IPS-18a (cell line): ENCODE data around the gene HAPLN3.

Experiments
- H3K27ac ChIP-seq: one replicate; pipeline ENCODE4 v1.5.1; 2013; ENCODE audit warnings: low read length
- H3K27me3 ChIP-seq: one replicate; pipeline ENCODE4 v1.6.1; 2013; ENCODE audit warnings: mild to moderate bottlenecking, low read length; ENCODE audit not compliant: control insufficient read depth, insufficient read depth
- H3K36me3 ChIP-seq: one replicate; pipeline ENCODE4 v1.6.1; 2013; ENCODE audit warnings: low read depth, low read length; ENCODE audit not compliant: control insufficient read depth
- H3K4me1 ChIP-seq: one replicate; pipeline ENCODE4 v1.6.1; 2013; ENCODE audit warnings: low read depth, low read length; ENCODE audit not compliant: control insufficient read depth
- H3K4me3 ChIP-seq: one replicate; pipeline ENCODE4 v1.5.1; 2013; ENCODE audit warnings: low read length
- H3K9ac ChIP-seq: one replicate; pipeline ENCODE4 v1.6.1; 2013; ENCODE audit warnings: mild to moderate bottlenecking, low read length, moderate library complexity
- H3K9me3 ChIP-seq: one replicate; pipeline ENCODE4 v1.6.1; 2013; ENCODE audit warnings: low read depth, low read length; ENCODE audit not compliant: control insufficient read depth

Gene HAPLN3

GRCh38 chr15:88900982-88901418, 5.7 kb upstream of the HAPLN3 start:
- H3K4me3 ChIP-seq = no peak overlapping the region
- H3K9ac ChIP-seq = no peak overlapping the region
- H3K27ac ChIP-seq = no peak overlapping the region
- H3K27me3 ChIP-seq = no peaks in the 10 kb centered on the region
- H3K9me3 ChIP-seq = no peaks in the 10 kb centered on the region
- peaks cover 19% of the 10 kb centered on the region for H3K4me1 ChIP-seq
- H3K36me3 ChIP-seq = peaks cover 63% of the 10 kb centered on the region

GRCh38 chr15:88900309-88900981, 5.1 kb upstream of the HAPLN3 start:
- Histone ChIP-seq H3K27ac (no peak overlapping the region), H3K9ac (no peak overlapping the region), H3K9me3 (no peaks in the 10 kb centered on the region), H3K4me3 (no peak overlapping the region), H3K36me3 (peaks cover 57% of the 10 kb centered on the region), H3K27me3 (peaks cover 2% of the 10 kb centered on the region), H3K4me1 (peaks cover 19% of the 10 kb centered on the region)

GRCh38 chr15:88899251-88899650, 3.9 kb upstream of the HAPLN3 start:
- peaks cover 16% of the 10 kb centered on the region for H3K4me1 ChIP-seq
- H3K27me3 ChIP-seq = peaks cover 14% of the 10 kb centered on the region
- H3K27ac ChIP-seq = no peak overlapping the region
- no peak overlapping the region for H3K4me3 ChIP-seq
- no peaks in the 10 kb centered on the region for H3K9me3 ChIP-seq
- H3K9ac ChIP-seq = no peak overlapping the region
- peaks cover 47% of the 10 kb centered on the region for H3K36me3 ChIP-seq

- Histone ChIP-seq H3K9me3 (no peaks in the 10 kb centered on the region), H3K27me3 (peaks cover 17% of the 10 kb centered on the region), H3K4me1 (peaks cover 18% of the 10 kb centered on the region), H3K36me3 (peaks cover 42% of the 10 kb centered on the region), H3K4me3 (no peak overlapping the region), H3K27ac (no peak overlapping the region), H3K9ac (no peak overlapping the region)
Observed at GRCh38 chr15:88898736-88899135, 3.4 kb upstream of the HAPLN3 start.

GRCh38 chr15:88897456-88898194, 2.3 kb upstream of the HAPLN3 start:
- H3K9me3 ChIP-seq = no peaks in the 10 kb centered on the region
- peaks cover 32% of the 10 kb centered on the region for H3K36me3 ChIP-seq
- no peak overlapping the region for H3K27ac ChIP-seq
- H3K27me3 ChIP-seq = peaks cover 17% of the 10 kb centered on the region
- no peak overlapping the region for H3K9ac ChIP-seq
- no peak overlapping the region for H3K4me3 ChIP-seq
- peaks cover 18% of the 10 kb centered on the region for H3K4me1 ChIP-seq

GRCh38 chr15:88897142-88897455, 1.8 kb upstream of the HAPLN3 start:
- no peak overlapping the region for H3K27ac ChIP-seq
- H3K36me3 ChIP-seq = peaks cover 30% of the 10 kb centered on the region
- H3K9ac ChIP-seq = no peak overlapping the region
- no peaks in the 10 kb centered on the region for H3K9me3 ChIP-seq
- peaks cover 17% of the 10 kb centered on the region for H3K27me3 ChIP-seq
- no peak overlapping the region for H3K4me3 ChIP-seq
- peaks cover 18% of the 10 kb centered on the region for H3K4me1 ChIP-seq

- Histone ChIP-seq H3K27me3 (peaks cover 17% of the 10 kb centered on the region), H3K4me1 (peaks cover 18% of the 10 kb centered on the region), H3K36me3 (peaks cover 24% of the 10 kb centered on the region), H3K4me3 (no peak overlapping the region), H3K9ac (no peak overlapping the region), H3K9me3 (no peaks in the 10 kb centered on the region), H3K27ac (no peak overlapping the region)
Observed at GRCh38 chr15:88896333-88897033, 1.1 kb upstream of the HAPLN3 start.

GRCh38 chr15:88894348-88894818, 961 bp downstream of the HAPLN3 start:
- H3K4me1 ChIP-seq = peaks cover 18% of the 10 kb centered on the region
- no peaks in the 10 kb centered on the region for H3K9me3 ChIP-seq
- no peak overlapping the region for H3K27ac ChIP-seq
- H3K4me3 ChIP-seq = peak overlapping the region; percentile 79
- peaks cover 5% of the 10 kb centered on the region for H3K36me3 ChIP-seq
- H3K27me3 ChIP-seq = peaks cover 17% of the 10 kb centered on the region
- peak overlapping the region; percentile 59 for H3K9ac ChIP-seq

GRCh38 chr15:88891540-88892254, 3.6 kb downstream of the HAPLN3 start:
- Histone ChIP-seq H3K4me3 (no peak overlapping the region), H3K27ac (no peak overlapping the region), H3K27me3 (peaks cover 17% of the 10 kb centered on the region), H3K36me3 (peaks cover 5% of the 10 kb centered on the region), H3K9ac (no peak overlapping the region), H3K9me3 (no peaks in the 10 kb centered on the region), H3K4me1 (peaks cover 9% of the 10 kb centered on the region)

GRCh38 chr15:88890495-88890894, 4.8 kb downstream of the HAPLN3 start:
- Histone ChIP-seq H3K4me3 (no peak overlapping the region), H3K27me3 (peaks cover 15% of the 10 kb centered on the region), H3K9me3 (no peaks in the 10 kb centered on the region), H3K4me1 (peaks cover 3% of the 10 kb centered on the region), H3K9ac (no peak overlapping the region), H3K27ac (no peak overlapping the region), H3K36me3 (peaks cover 5% of the 10 kb centered on the region)

GRCh38 chr15:88888719-88889118, 6.6 kb downstream of the HAPLN3 start:
- Histone ChIP-seq H3K4me1 (peaks cover 5% of the 10 kb centered on the region), H3K27me3 (no peaks in the 10 kb centered on the region), H3K9ac (no peak overlapping the region), H3K4me3 (no peak overlapping the region), H3K27ac (no peak overlapping the region), H3K9me3 (no peaks in the 10 kb centered on the region), H3K36me3 (peaks cover 5% of the 10 kb centered on the region)
